Peyer's patch (tissue), 4 donors: ENCODE results near the gene ACAP2. TPM values are rescaled to one million over a fixed set of nuclear protein-coding genes. Genes with fewer than 3 reads are reported as not detected.

Experiments used
- DNase-seq, 3 donors: peaks; one replicate each; pipeline ENCODE4 v3.0.0-alpha.2; 2017 to 2019
- H3K27ac ChIP-seq, 4 donors: fragments of 200-600 bp; sonication (generic); one replicate each; pipeline ENCODE4 v1.5.1; 2016 to 2019
- H3K27me3 ChIP-seq, 2 donors: fragments of 200-600 bp; sonication (generic); one replicate each; pipeline ENCODE4 v1.5.1; 2019
- H3K36me3 ChIP-seq, 3 donors: fragments of 200-600 bp; sonication (generic); one replicate each; pipeline ENCODE4 v1.5.1; 2016 to 2019
- H3K4me1 ChIP-seq, 4 donors: fragments of 200-600 bp; sonication (generic); one replicate each; pipeline ENCODE4 v1.5.1; 2016 to 2019
- H3K4me3 ChIP-seq, 4 donors: fragments of 200-600 bp; sonication (generic); 1 replicate in 3 of 4; 2 replicates in 1 of 4; pipeline ENCODE4 v1.5.1; 2016 to 2019; ENCODE audit warnings: mild to moderate bottlenecking in 1 of 4
- H3K9me3 ChIP-seq, 4 donors: fragments of 200-600 bp; sonication (generic); one replicate each; pipeline ENCODE4 v1.5.1; 2016 to 2019; ENCODE audit warnings: mild to moderate bottlenecking in 1 of 4
- POLR2A ChIP-seq, 2 donors: fragments of 450-650 bp; IDR thresholded peaks; one replicate each; pipeline ENCODE4 v1.5.1; 2017; ENCODE audit warnings: antibody characterized with exemption in 2 of 2, mild to moderate bottlenecking in 2 of 2, moderate library complexity in 2 of 2
- total RNA-seq, 4 donors: library from RNA; depleted of rRNA; stranded (reverse); fragments of >200 nt; gene quantifications; one replicate each; pipeline ENCODE4 v1.1.0, GENCODE V29; 2016
- TF ChIP-seq, protein P1 (sequence below), 6 experiments: fragments of 450-650 bp in 4 of 6; fragments of 200-600 bp in 2 of 6; sonication (generic) in 1 of 6; IDR thresholded peaks; one replicate each; pipeline ENCODE4 v1.5.1; 2017 to 2019; ENCODE audit warnings: antibody characterized with exemption in 6 of 6, mild to moderate bottlenecking in 3 of 6, moderate library complexity in 1 of 6

Gene ACAP2
- total RNA-seq, 4 donors from 2014 or later: 63.7 to 96.6 (median 65.9) TPM

DNA sequence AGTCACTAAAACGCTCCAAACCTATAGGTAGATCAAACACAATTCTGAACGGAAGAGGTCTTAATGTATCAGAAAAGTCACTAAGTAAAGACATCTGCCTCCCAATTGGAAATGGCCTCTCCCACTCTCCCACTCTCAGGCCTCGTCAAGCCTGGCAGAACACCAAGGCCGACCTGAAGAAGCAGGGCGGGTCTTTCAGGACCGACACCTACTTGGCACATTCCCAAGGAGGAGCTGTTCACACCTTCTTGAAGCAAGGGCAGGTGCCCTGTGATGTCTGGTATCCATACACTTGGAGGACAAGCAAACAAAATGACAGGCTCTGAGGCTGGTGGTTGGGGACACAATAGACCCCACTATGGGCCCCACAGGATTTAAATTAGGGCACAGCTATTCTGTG lies 201.9 kb downstream of the ACAP2 start:
- Histone ChIP-seq H3K9me3 (no peaks in the 10 kb centered on the region), H3K36me3 (no peaks in the 10 kb centered on the region), H3K27ac (no peak overlapping the region), H3K4me1 (peaks cover 0 to 14% (median 0%) of the 10 kb centered on the region in 4 donors), H3K4me3 (no peak overlapping the region), H3K27me3 (no peaks in the 10 kb centered on the region)
- no peak for TF ChIP-seq POLR2A (IDR thresholded peaks at IDR 0.05)
- TF ChIP-seq, protein P1, sequence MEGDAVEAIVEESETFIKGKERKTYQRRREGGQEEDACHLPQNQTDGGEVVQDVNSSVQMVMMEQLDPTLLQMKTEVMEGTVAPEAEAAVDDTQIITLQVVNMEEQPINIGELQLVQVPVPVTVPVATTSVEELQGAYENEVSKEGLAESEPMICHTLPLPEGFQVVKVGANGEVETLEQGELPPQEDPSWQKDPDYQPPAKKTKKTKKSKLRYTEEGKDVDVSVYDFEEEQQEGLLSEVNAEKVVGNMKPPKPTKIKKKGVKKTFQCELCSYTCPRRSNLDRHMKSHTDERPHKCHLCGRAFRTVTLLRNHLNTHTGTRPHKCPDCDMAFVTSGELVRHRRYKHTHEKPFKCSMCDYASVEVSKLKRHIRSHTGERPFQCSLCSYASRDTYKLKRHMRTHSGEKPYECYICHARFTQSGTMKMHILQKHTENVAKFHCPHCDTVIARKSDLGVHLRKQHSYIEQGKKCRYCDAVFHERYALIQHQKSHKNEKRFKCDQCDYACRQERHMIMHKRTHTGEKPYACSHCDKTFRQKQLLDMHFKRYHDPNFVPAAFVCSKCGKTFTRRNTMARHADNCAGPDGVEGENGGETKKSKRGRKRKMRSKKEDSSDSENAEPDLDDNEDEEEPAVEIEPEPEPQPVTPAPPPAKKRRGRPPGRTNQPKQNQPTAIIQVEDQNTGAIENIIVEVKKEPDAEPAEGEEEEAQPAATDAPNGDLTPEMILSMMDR (IDR thresholded peaks at IDR 0.05): no peak
- DNase-seq: peak in 1 of 3 donors; percentile 47

DNA sequence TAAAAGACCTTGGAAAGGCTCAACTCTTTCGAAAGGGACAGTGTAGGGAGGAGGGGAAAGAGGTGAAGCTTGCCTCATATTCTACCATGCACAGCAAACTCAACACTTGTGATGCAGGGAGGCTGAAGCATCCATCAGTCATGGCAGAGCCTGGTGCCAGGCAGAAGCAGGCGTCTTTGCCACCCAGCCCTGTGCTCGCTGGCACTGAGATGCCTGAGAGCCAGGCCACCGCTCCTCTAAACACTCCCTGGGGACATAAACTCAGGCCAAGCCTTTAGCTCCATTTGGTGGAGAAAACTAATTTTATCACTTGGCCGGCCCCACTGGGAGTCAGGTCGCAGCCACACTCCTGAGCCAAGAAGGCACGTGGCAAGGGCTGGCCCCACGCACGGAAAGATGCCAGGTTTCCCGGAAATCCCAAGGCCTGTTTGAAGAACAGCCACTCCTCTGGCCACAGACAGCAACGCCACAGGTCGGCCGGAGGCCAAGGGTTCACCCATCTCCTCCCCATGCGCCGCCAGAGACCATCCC lies 202.6 kb downstream of the ACAP2 start:
- H3K4me1 ChIP-seq: peaks cover 0 to 14% (median 0%) of the 10 kb centered on the region in 4 donors
- TF ChIP-seq, protein P1 (IDR thresholded peaks at IDR 0.05): no peak
- TF ChIP-seq POLR2A (IDR thresholded peaks at IDR 0.05): no peak
- peak in 1 of 3 donors; percentile 30 for DNase-seq

DNA sequence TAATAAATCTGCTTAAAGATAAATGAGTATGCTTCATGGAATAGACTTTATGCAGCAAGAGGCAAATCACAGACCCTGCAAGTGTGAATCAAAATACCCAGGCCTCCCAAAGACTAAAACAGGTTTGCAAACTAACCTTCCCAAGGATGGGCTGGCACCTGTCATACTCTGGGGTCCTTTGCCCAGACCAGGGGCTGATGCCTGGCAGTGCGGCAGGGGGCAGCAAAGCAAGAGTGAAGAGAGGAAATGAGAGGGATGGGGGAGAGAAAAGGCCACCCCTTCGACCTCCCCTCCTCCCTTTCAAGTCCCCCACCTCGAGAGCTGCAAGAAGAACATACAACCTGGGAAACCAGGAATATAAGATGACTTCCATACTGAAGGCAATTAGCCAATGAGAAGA lies 203.7 kb downstream of the ACAP2 start:
- TF ChIP-seq POLR2A (IDR thresholded peaks at IDR 0.05): no peak
- TF ChIP-seq, protein P1 (IDR thresholded peaks at IDR 0.05): no peak
- Histone ChIP-seq H3K27me3 (no peaks in the 10 kb centered on the region), H3K4me1 (peaks cover 0 to 14% (median 0%) of the 10 kb centered on the region in 4 donors), H3K4me3 (no peak overlapping the region), H3K9me3 (no peaks in the 10 kb centered on the region), H3K36me3 (no peaks in the 10 kb centered on the region), H3K27ac (peak overlapping the region in 1 of 4 donors; percentile 71)
- peak in 1 of 3 donors; percentile 19 for DNase-seq

More for the DNA sequence above, 202.6 kb downstream of the ACAP2 start:
- Histone ChIP-seq H3K27me3 (no peaks in the 10 kb centered on the region), H3K4me3 (no peak overlapping the region), H3K9me3 (no peaks in the 10 kb centered on the region), H3K27ac (no peak overlapping the region), H3K36me3 (no peaks in the 10 kb centered on the region)

DNA sequence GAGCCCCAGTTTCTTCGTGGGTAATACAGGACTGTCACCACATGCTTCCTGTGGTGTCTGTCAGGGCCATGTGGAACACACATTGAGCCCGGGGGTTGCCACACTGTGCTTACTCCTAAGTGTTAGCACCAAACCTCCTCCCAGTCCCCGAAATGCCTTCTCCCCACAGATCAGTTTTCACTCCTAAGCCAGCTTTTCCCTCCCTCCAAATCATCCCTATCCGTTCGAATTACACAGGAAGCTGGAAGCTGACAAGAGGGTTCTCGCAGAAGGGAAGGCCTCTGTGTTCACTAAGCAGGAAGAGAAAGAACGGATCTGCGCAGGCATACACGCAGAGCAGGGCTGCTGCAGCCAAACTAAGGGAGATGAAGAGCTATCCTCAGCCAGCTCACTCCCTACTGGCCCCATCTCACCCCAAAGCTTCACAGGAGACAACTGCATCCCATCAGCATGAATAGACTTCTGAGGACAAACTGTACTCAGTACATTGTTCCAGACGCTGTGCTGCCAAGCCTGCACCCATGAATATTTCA lies 204.2 kb downstream of the ACAP2 start:
- no peak overlapping the region for H3K4me3 ChIP-seq
- H3K27me3 ChIP-seq: no peaks in the 10 kb centered on the region
- H3K27ac ChIP-seq: peak overlapping the region in 3 of 4 donors; percentile 20 to 71 (median 51)
- TF ChIP-seq POLR2A (IDR thresholded peaks at IDR 0.05): no peak
- TF ChIP-seq, protein P1 (IDR thresholded peaks at IDR 0.05): no peak
- DNase-seq: peak in 2 of 3 donors; percentile 20 to 42
- no peaks in the 10 kb centered on the region for H3K9me3 ChIP-seq
- H3K36me3 ChIP-seq: no peaks in the 10 kb centered on the region
- H3K4me1 ChIP-seq: peaks cover 0 to 14% (median 0%) of the 10 kb centered on the region in 4 donors

DNA sequence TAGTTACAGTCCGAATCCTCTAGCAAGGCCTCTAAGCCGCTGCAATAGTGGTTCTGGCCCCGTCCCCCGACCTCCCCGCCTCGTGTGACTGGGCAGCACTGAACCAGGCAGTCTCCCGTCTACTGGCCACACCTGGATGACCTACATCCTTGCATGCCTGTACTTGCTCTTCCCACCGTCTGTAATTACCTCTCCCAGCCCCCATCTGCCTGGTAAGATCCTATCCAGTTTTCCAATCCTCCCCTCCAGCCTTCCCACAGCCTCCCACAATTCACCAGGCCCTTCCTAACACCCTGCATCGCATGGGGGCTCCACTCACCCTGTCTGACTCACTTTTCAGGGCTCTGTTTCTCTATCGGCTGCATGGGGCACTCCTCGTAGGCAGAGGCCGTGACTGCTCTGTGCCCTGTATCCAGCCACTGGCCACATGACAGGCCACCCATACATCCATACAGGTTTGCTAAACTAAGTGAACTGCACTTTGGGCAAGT lies 204.7 kb downstream of the ACAP2 start:
- Histone ChIP-seq H3K4me3 (no peak overlapping the region), H3K9me3 (no peaks in the 10 kb centered on the region), H3K36me3 (no peaks in the 10 kb centered on the region), H3K27ac (peak overlapping the region in 3 of 4 donors; percentile 20 to 71 (median 51)), H3K4me1 (peaks cover 0 to 14% (median 0%) of the 10 kb centered on the region in 4 donors), H3K27me3 (no peaks in the 10 kb centered on the region)
- TF ChIP-seq POLR2A (IDR thresholded peaks at IDR 0.05): no peak
- TF ChIP-seq, protein P1 (IDR thresholded peaks at IDR 0.05): no peak
- DNase-seq: peak in 2 of 3 donors; percentile 15 to 30
